Measurements from ENCODE around the gene KATNB1.
"Not testable (repeated sequence)": the region's sequence is repeated elsewhere in the genome, so short reads cannot be mapped to it uniquely, and the experiment has no call there.

Gene KATNB1

GRCh38 chr16:57709663-57710062 is 25.9 kb upstream of the KATNB1 start:
- DNase-seq = no peak
- H3K27ac ChIP-seq = no peak overlapping the region
- H3K27me3 ChIP-seq = no peaks in the 10 kb centered on the region
- H3K36me3 ChIP-seq = no peaks in the 10 kb centered on the region
- H3K4me1 ChIP-seq = no peaks in the 10 kb centered on the region
- no peaks in the 10 kb centered on the region for H3K9me3 ChIP-seq
- H3K4me3 ChIP-seq = no peak overlapping the region
- no peak for TF ChIP-seq CTCF (IDR thresholded peaks at IDR 0.05)
- intact Hi-C loops (cut with DNase I; ENCODE audit: low total_unique reads) = no loop called here

- intact Hi-C loops (cut with DNase I; ENCODE audit: low total_unique reads) = no loop called here
- Histone ChIP-seq H3K27me3 (peaks cover 0 to 5% of the 10 kb centered on the region in 2 donors), H3K9me3 (no peaks in the 10 kb centered on the region), H3K4me1 (no peaks in the 10 kb centered on the region), H3K27ac (no peak overlapping the region), H3K36me3 (no peaks in the 10 kb centered on the region), H3K4me3 (no peak overlapping the region)
- TF ChIP-seq CTCF (IDR thresholded peaks at IDR 0.05) = no peak
- DNase-seq = no peak
Observed at GRCh38 chr16:57711346-57711745, 24.2 kb upstream of the KATNB1 start.

GRCh38 chr16:57711993-57712392 is 23.6 kb upstream of the KATNB1 start:
- Histone ChIP-seq H3K36me3 (no peaks in the 10 kb centered on the region), H3K9me3 (no peaks in the 10 kb centered on the region), H3K27ac (no peak overlapping the region), H3K4me1 (no peaks in the 10 kb centered on the region), H3K4me3 (no peak overlapping the region), H3K27me3 (peaks cover 0 to 5% of the 10 kb centered on the region in 2 donors)
- no peak for DNase-seq
- no peak for TF ChIP-seq CTCF (IDR thresholded peaks at IDR 0.05)
- intact Hi-C loops (cut with DNase I; ENCODE audit: low total_unique reads) = no loop called here

- H3K4me3 ChIP-seq; H3K27me3 ChIP-seq; H3K4me1 ChIP-seq; H3K27ac ChIP-seq; DNase-seq; H3K36me3 ChIP-seq; intact Hi-C loops (cut with DNase I; ENCODE audit: low total_unique reads); H3K9me3 ChIP-seq: not testable (repeated sequence)
Observed at GRCh38 chr16:57712569-57712968, 23.0 kb upstream of the KATNB1 start.

GRCh38 chr16:57713596-57713995 is 22.0 kb upstream of the KATNB1 start:
- TF ChIP-seq CTCF (IDR thresholded peaks at IDR 0.05) = no peak
- intact Hi-C loops (cut with DNase I; ENCODE audit: low total_unique reads) = no loop called here
- H3K36me3 ChIP-seq = no peaks in the 10 kb centered on the region
- H3K27ac ChIP-seq = no peak overlapping the region
- H3K9me3 ChIP-seq = no peaks in the 10 kb centered on the region
- no peaks in the 10 kb centered on the region for H3K4me1 ChIP-seq
- DNase-seq = no peak
- no peak overlapping the region for H3K4me3 ChIP-seq
- H3K27me3 ChIP-seq = peaks cover 0 to 5% of the 10 kb centered on the region in 2 donors

GRCh38 chr16:57714047-57714446 is 21.5 kb upstream of the KATNB1 start:
- intact Hi-C loops (cut with DNase I; ENCODE audit: low total_unique reads) = no loop called here

More at GRCh38 chr16:57714047-57714446, 21.5 kb upstream of the KATNB1 start:
- H3K4me1 ChIP-seq = no peaks in the 10 kb centered on the region
- H3K36me3 ChIP-seq = no peaks in the 10 kb centered on the region
- H3K4me3 ChIP-seq = no peak overlapping the region
- no peak for DNase-seq
- TF ChIP-seq CTCF (IDR thresholded peaks at IDR 0.05) = no peak
- no peaks in the 10 kb centered on the region for H3K9me3 ChIP-seq
- H3K27me3 ChIP-seq = peaks cover 0 to 5% of the 10 kb centered on the region in 2 donors
- no peak overlapping the region for H3K27ac ChIP-seq

All from tibial artery (tissue), 4 donors.